ENCODE results near the gene EYS. TPM values are rescaled to one million over a fixed set of nuclear protein-coding genes. Genes with fewer than 3 reads are reported as not detected.
A peak's percentile ranks its signal among the peaks of the same experiment; 100 is the strongest.

EYS gene
- total and polyA plus RNA-seq, 2 of the 13 experiments (the other 11 are each of a cell fraction or from before 2014, with no cell fraction given), result 0.04 to 0.07 TPM

DNA sequence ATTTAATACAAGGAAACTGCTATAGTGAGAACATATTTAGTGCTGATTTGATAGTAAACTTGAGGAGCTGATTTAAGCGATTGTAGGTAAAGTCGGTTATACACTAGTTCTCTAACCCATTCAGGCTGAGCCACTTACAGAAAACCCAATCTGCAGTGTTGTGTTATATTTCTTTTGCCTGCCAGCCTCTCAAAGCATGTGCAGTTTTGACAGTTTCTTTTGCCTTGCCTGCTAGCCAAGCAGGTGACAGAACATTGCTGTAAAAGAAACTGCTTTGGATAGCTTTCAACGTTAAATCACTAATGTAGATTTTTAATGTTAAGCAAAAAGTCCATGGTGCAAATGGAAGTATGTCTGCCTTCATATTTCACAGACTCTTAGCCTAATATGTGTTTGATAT lies 982.9 kb downstream of the EYS start:
- H3K9me3 ChIP-seq (ENCODE audit: low read length), result no peaks in the 10 kb centered on the region
- BruUV-seq (replicated peaks), result no TSS peak

GRCh38 chr6:64723327-64724058 lies 983.5 kb downstream of the EYS start:
- H3K4me1 ChIP-seq (ENCODE audit: insufficient read depth, low read length), result no peaks in the 10 kb centered on the region
- DNase-seq (ENCODE audit: low spot score), result no peak
- H3K4me3 ChIP-seq (replicated peaks in 1 of 3; ENCODE audit: insufficient read depth in 1 of 3, low read depth in 2 of 3, low read length in 3 of 3), result no peak overlapping the region
- FAIRE-seq, result no peak
- in situ Hi-C loops (cut with HindIII; ENCODE audit: extremely low pct_ligation_motif_present, low pct_unique_long_range_greater_than_20kb), result no loop called here
- no peak overlapping the region for H3K9ac ChIP-seq (ENCODE audit: insufficient read depth, low read depth, low read length)
- H3K9me3 ChIP-seq (ENCODE audit: low read length), result no peaks in the 10 kb centered on the region
- no peak overlapping the region for H3K27ac ChIP-seq (ENCODE audit: extremely low read length, insufficient read depth, low read length)
- intact Hi-C loops (cut with micrococcal nuclease; ENCODE audit: unreplicated experiment), result no loop called here
- no peaks in the 10 kb centered on the region for H3K36me3 ChIP-seq (replicated peaks in 1 of 2; ENCODE audit: control insufficient read depth in 1 of 2, insufficient read depth in 2 of 2, low read length in 2 of 2)
- POLR2A ChIA-PET, result no interaction called here
- no peaks in the 10 kb centered on the region for H3K27me3 ChIP-seq (ENCODE audit: control insufficient read depth in 1 of 2, insufficient read depth in 2 of 2, low read length in 2 of 2)
- ATAC-seq, result no peak
- no peak overlapping the region for H3K4me2 ChIP-seq (ENCODE audit: low read depth, low read length)
- H2AFZ ChIP-seq (ENCODE audit: low read length), result no peak overlapping the region
- no peak for TF ChIP-seq ZNF567 (CRISPR knock-in tag; IDR thresholded peaks at IDR 0.05; ENCODE audit: borderline replicate concordance)
- TF ChIP-seq ETV5 (CRISPR knock-in tag; IDR thresholded peaks at IDR 0.05; ENCODE audit: borderline replicate concordance), result no peak
- no peak for TF ChIP-seq WIZ (CRISPR knock-in tag; IDR thresholded peaks at IDR 0.05)
- TF ChIP-seq HNRNPL (IDR thresholded peaks at IDR 0.05; ENCODE audit: low read depth, low read length), result no peak
- TF ChIP-seq ATF7 (IDR thresholded peaks at IDR 0.05), result 0 out of 2 replicates have a peak, but pooled peaks have one; percentile 24
- TF ChIP-seq ATF7 (CRISPR knock-in tag; IDR thresholded peaks at IDR 0.05), result no peak
- peak; percentile 35; the same call in 1 of the 2 replicates for TF ChIP-seq CEBPB (IDR thresholded peaks at IDR 0.05; ENCODE audit: borderline replicate concordance, low read depth, low read length)
- CTCF ChIA-PET (ENCODE audit: low intra/inter-chr PET ratio, low total read pairs), result no interaction called here
- no TSS peak for BruUV-seq (replicated peaks)
- H3K79me2 ChIP-seq (ENCODE audit: insufficient read depth, low read length), result no peaks in the 10 kb centered on the region
- H4K20me1 ChIP-seq (ENCODE audit: insufficient read depth, low read length), result no peaks in the 10 kb centered on the region
- WGBS (ENCODE audit: low lambda C conversion rate), result 8% methylated on average over 5 of the region's 5 CpGs

More for the DNA sequence above, 982.9 kb downstream of the EYS start:
- FAIRE-seq (no peak), ATAC-seq (no peak), DNase-seq (ENCODE audit: low spot score) (no peak)
- H3K4me3 ChIP-seq (replicated peaks in 1 of 3; ENCODE audit: insufficient read depth in 1 of 3, low read depth in 2 of 3, low read length in 3 of 3), result no peak overlapping the region
- no peak for TF ChIP-seq ZFP1 (CRISPR knock-in tag; IDR thresholded peaks at IDR 0.05)
- no peak for TF ChIP-seq ZNF333 (CRISPR knock-in tag; IDR thresholded peaks at IDR 0.05; ENCODE audit: borderline replicate concordance)
- TF ChIP-seq SPEN (CRISPR knock-in tag; IDR thresholded peaks at IDR 0.05; ENCODE audit: low read depth), result no peak
- no peak for TF ChIP-seq CENPX (CRISPR knock-in tag; IDR thresholded peaks at IDR 0.05)
- no peak for TF ChIP-seq XBP1 (CRISPR knock-in tag; IDR thresholded peaks at IDR 0.05)
- no peaks in the 10 kb centered on the region for H3K4me1 ChIP-seq (ENCODE audit: insufficient read depth, low read length)
- H3K9ac ChIP-seq (ENCODE audit: insufficient read depth, low read depth, low read length), result no peak overlapping the region
- in situ Hi-C loops (cut with HindIII; ENCODE audit: extremely low pct_ligation_motif_present, low pct_unique_long_range_greater_than_20kb), result no loop called here
- ChIA-PET POLR2A (no interaction called here), CTCF (ENCODE audit: low intra/inter-chr PET ratio, low total read pairs) (no interaction called here)
- intact Hi-C loops (cut with micrococcal nuclease; ENCODE audit: unreplicated experiment), result no loop called here
- no peaks in the 10 kb centered on the region for H3K36me3 ChIP-seq (replicated peaks in 1 of 2; ENCODE audit: control insufficient read depth in 1 of 2, insufficient read depth in 2 of 2, low read length in 2 of 2)
- no peaks in the 10 kb centered on the region for H3K79me2 ChIP-seq (ENCODE audit: insufficient read depth, low read length)
- H3K27ac ChIP-seq (ENCODE audit: extremely low read length, insufficient read depth, low read length), result no peak overlapping the region
- no peaks in the 10 kb centered on the region for H3K27me3 ChIP-seq (ENCODE audit: control insufficient read depth in 1 of 2, insufficient read depth in 2 of 2, low read length in 2 of 2)
- no peak overlapping the region for H2AFZ ChIP-seq (ENCODE audit: low read length)
- WGBS (ENCODE audit: low lambda C conversion rate), result 18% methylated on average over 3 of the region's 3 CpGs
- H4K20me1 ChIP-seq (ENCODE audit: insufficient read depth, low read length), result no peaks in the 10 kb centered on the region
- no peak overlapping the region for H3K4me2 ChIP-seq (ENCODE audit: low read depth, low read length)

Data from HepG2 (cell line).